Right lung (tissue), 5 donors: ENCODE measurements around the gene XRCC6. TPM values are rescaled to one million over a fixed set of nuclear protein-coding genes. Genes with fewer than 3 reads are reported as not detected.
"Not testable (repeated sequence)": the region's sequence is repeated elsewhere in the genome, so short reads cannot be mapped to it uniquely, and the experiment has no call there.

Experiments
- DNase-seq, 2 donors: peaks; one replicate each; pipeline ENCODE4 v3.0.0-alpha.2; 2013
- polyA plus RNA-seq, 5 donors: library from polyadenylated mRNA; unstranded; fragments of 120-200 nt; gene quantifications; one replicate each; pipeline versions ENCODE4 v1.2.1 to v1.2.3, GENCODE V29; 2013; ENCODE audit warnings: inconsistent platforms in 1 of 5, low replicate concordance in 1 of 5; ENCODE audit not compliant: insufficient read length in 5 of 5, insufficient read depth in 1 of 5

The XRCC6 gene
- polyA plus RNA-seq, 5 donors = 307 to 378 (median 331) TPM

- DNase-seq = no peak
Observed at GRCh38 chr22:41596776-41597634, 24.1 kb upstream of the XRCC6 start.

GRCh38 chr22:41597635-41597953 lies 23.5 kb upstream of the XRCC6 start:
- DNase-seq = no peak

- no peak for DNase-seq
Observed at GRCh38 chr22:41598081-41598480, 23.0 kb upstream of the XRCC6 start.

DNA sequence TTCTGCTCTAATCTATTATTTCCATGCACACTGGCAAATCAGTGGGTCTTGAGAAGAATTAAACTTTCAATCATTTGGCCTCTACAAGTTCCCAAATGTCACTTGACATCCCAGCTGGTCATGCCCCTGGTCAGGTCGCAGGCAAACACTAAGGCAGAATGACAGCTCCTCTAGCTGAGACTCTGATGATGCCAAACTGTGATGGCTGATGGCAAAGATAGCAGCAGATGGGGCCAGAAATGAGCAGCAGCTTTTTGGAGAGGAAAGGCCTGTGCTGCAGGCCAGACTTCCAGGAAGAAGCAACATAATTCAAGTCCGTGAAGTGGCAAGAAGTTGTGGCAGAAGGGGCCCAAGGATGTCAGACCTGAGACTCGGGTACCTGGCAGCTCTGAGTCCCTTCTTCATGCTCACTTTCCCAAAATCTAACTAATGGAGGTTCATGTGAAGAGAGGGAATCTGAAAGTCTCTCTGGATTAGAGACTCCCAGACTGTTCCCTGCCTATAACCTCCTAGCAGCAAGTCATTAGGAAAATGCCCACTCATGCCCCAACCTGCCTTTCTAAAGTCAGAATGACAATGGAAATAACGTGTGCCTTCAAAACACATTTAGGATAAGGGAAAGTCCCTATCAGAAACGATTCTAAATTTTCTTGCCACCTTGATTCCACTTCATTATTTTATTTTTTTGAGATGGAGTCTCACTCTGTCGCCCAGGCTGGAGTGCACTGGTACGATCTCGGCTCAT lies 22.0 kb upstream of the XRCC6 start:
- no peak for DNase-seq

DNA sequence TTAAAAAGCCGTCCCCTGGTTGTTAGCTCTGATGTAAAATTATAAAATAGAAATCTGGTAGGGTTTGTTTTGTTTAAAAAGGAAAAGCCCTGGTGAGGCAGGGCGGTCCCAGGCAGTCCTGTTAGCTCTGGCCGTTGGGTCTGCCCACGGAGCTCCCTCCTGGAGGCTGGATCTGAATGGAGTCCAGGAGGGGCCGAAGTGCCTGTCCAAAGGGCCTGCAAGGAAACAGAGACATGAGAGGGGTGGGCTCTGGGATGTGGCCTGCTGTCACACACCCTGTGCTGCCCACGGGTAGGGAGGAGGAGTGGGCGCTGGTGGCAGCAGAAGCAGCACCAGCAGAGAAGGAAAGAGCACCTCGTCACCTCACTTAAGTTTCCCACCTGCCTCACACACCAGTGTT lies 20.1 kb upstream of the XRCC6 start:
- DNase-seq = no peak

DNA sequence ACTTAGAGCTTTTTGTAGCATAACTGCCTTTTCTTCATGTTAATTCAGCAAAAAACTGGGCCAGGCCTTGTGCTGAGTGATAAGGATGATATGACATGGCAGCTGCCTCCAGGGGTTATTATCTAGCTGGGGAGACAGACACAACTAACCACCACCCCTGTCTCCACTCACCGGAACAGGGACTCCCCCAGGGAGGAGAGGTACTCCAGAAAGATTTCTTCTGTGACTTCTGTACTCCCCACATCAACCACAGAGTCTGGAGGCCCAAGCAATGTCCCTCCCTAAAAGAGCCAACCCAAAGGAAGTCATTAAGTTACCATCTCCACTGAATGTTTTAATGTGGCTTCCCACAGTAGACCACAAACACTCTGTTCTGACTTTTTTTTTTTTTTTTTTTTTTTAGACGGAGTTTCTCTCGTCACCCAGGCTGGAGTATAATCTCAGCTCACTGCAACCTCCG lies 17.2 kb upstream of the XRCC6 start:
- DNase-seq = no peak

DNA sequence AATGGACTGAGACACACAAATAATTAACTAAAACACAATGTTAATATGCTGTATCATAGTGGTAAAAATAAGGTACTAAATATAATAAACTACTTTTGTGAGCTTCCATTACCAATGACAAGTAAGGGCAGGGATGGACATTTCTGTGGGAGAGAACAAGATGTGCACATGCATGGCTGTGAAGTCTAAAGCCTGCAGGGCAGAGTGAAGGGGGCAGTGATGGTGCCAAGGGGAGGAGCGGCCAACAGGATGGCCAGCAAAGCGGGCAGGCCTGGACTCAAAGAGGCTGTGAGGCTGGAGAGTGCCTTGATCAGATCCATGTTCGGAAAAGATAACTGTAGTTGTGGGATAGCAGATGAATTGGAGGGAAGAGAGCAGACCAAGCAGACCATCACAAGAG lies 12.7 kb upstream of the XRCC6 start:
- no peak for DNase-seq

DNA sequence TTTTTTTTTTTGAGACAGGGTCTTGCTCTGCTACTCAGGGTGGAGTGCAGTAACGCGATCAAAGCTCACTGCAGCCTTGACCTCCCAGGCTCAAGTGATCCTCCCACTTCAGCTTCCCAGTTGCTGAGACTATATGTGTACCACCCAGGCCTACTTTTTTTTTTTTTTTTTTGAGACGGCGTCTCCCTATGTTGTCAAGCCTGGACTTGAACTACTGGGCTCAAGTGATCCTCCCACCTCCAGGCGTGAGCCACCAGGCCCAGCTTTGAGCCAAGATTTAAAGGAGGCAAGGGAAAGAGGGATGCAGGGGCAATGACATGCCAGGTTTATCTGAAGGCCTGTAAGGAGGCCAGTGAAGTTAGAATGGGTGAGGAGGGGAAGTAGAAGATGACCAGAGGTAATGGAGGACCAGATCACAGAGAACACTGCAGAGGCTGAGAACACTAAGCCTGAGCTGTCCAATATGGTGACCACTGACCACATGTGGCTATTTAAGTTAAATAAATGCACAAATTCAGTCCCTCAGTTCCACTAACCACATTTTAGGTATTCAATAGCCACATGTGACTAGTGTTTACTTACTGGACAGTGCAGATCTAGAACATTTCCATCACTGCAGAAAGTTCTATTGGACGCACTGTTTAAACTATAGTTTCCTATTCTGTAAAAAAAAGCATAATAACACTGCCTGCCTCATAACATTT lies 8.3 kb upstream of the XRCC6 start:
- DNase-seq = no peak

DNA sequence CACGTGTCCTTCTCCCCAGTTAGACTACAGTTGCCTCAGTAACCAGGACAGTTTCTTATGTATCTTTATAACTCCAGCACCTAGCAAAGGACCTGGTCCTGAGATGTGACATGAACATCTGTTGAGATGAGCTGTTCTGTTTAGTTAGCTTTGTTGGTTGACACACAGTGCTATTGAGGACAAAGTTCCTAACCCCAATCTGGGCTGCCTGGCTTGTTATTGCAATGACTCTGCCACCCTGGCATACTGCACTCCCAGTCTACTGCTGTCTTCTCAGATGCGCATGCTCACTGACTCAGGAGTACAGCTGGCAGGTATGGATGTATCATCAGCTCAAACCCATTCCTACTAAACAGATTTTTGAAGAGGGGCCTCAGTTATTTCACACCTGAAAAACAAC lies 7.6 kb upstream of the XRCC6 start:
- DNase-seq = no peak

DNA sequence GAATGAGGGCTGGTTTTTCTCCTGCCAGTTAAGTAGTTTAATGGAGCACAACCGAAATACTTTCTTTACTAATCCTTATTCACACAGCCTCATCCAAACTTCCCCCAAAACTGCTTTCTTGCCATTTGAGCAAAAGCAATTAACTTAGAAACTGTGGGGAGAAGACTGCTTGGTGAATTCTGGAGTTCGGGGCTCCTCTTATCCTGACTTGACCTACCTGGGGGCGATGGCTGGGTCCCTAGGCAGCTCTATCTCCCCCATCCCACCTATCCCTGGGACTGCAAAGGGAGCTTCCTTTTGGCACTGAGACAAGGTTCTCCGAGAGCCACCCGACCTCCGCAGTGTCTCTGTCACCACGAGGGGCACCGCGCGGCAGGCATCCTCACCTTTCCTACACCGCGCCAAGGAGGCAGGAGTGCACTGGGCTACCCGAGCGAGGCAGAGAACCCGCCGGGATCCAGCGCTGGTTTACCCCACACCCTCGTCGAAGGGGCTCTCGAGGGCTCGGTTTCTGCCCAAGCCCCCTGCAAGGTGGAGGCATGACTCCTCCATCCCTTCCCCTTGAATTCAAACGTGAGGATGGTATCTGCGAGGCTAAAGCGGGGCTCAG lies 1.0 kb upstream of the XRCC6 start:
- peak in 1 of 2 donors; percentile 15 for DNase-seq

DNA sequence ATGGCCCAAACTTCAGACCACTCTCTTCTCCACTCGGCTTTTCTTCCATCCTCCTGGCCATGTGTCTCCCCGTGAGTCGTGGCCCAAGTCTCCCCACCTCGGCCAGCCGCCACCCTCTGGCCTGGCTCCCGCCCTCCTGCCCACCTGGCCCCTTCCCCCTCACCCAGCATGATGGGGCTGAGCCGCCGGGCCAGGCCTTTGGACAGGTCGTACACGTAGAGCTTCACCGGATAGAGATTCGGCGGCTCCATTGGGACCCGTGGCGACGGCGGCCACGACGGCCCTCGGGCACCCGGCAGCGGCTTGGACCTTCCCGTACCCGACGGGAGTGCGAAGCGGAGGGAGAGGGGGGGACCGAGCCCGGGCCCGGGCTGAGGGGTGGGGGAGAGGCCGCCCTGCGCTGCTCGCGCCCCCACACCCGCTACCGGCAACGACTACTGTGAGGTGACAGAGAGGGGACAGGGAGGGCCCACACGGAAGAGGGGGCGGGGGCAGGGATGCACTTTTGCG lies 451 bp upstream of the XRCC6 start, which contains the start of gene DESI1:
TSS of gene DESI1 (minus strand) at position 455 of the 510 bp plus-strand sequence. CDS start at position 251, 204 bp downstream.
- DNase-seq = peak in 1 of 2 donors; percentile 43

DNA sequence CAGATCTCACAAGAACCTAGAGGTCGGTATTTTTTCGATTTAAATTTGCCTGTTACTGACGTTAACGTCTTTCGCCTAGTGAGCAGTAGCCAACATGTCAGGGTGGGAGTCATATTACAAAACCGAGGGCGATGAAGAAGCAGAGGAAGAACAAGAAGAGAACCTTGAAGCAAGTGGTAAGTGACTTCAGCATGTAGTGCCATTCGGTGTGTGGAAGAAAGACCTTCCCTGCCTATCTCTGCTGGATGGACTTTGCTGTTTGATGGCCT lies 750 bp downstream of the XRCC6 start:
- no peak for DNase-seq

DNA sequence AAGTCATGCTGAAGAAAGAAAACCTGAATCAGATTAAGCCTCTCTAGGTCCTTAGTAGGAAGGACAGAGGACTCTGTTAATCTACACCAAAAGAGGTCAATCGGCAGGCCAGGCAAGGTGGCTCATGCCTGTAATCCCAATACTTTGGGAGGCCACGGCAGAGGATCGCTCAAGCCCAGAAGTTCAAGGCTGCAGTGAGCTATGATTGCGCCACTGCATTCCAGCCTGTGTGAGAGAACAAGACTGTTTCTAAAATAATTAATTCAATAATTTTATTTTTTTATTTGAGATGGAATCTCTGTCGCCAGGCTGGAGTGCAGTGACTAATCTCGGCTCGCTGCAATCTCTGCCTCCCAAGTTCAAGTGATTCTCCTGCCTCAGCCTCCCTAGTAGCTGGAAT lies 4.5 kb downstream of the XRCC6 start:
- DNase-seq = no peak

DNA sequence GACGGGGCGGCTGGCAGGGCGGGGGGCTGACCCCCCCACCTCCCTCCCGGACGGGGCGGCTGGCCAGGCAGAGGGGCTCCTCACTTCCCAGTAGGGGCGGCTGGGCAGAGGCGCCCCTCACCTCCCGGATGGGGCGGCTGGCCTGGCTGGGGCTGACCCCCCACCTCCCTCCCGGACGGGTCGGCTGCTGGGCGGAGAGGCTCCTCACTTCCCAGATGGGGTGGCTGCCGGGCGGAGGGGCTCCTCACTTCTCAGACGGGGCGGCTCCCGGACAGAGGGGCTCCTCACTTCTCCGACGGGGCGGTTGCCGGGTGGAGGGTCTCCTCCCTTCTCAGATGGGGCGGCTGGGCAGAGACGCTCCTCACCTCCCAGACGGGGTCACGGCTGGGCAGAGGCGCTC lies 10.0 kb downstream of the XRCC6 start:
- DNase-seq = not testable (repeated sequence)

DNA sequence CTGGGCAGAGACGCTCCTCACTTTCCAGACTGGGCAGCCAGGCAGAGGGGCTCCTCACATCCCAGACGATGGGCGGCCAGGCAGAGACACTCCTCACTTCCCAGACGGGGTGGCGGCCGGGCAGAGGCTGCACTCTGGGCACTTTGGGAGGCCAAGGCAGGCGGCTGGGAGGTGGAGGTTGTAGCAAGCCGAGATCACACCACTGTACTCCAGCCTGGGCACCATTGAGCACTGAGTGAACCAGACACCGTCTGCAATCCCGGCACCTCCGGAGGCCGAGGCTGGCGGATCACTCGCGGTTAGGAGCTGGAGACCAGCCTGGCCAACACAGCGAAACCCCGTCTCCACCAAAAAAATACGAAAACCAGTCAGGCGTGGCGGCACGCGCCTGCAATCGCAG lies 10.5 kb downstream of the XRCC6 start:
- not testable (repeated sequence) for DNase-seq

DNA sequence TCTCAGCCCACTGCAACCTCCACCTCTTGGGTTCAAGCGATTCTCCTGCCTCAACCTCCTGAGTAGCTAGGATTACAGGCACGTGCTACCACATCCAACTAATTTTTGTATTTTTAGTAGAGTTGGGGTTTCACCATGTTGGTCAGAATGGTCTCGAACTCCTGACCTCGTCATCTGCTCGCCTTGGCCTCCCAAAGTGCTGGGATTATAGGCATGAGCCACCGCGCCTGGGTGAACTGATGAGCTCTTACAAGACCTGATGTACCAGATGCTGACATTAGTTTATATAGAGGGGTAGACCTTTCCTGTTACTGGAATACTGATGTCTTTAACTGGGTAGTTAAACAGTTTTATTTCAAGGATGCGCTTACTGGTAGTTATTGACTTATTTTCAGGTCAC lies 13.5 kb downstream of the XRCC6 start:
- DNase-seq = not testable (repeated sequence)

DNA sequence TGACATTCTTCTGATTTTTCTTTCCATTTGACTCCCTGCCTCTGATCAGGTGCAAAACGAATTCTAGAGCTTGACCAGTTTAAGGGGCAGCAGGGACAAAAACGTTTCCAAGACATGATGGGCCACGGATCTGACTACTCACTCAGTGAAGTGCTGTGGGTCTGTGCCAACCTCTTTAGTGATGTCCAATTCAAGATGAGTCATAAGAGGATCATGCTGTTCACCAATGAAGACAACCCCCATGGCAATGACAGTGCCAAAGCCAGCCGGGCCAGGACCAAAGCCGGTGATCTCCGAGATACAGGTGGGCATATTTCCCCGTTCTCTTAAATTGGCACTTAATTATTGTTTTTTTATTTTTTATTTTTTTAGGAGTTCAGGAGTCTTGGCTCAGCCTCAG lies 15.4 kb downstream of the XRCC6 start:
- no peak for DNase-seq

DNA sequence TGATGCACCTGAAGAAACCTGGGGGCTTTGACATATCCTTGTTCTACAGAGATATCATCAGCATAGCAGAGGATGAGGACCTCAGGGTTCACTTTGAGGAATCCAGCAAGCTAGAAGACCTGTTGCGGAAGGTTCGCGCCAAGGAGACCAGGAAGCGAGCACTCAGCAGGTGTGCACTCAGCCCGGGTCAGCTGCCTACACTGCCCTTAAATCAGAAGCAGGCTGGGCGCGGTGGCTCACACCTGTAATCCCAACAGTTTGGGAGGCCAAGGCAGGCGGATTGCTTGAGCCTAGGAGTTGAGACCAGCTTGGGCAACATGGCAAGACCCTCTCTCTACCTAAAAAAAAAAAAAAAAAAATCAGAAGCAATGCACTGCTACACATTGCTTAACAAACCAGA lies 16.5 kb downstream of the XRCC6 start:
- not testable (repeated sequence) for DNase-seq

- DNase-seq = no peak
Observed at GRCh38 chr22:41638124-41638523, 17.0 kb downstream of the XRCC6 start.

- DNase-seq = no peak
Observed at GRCh38 chr22:41638748-41639147, 17.7 kb downstream of the XRCC6 start.

DNA sequence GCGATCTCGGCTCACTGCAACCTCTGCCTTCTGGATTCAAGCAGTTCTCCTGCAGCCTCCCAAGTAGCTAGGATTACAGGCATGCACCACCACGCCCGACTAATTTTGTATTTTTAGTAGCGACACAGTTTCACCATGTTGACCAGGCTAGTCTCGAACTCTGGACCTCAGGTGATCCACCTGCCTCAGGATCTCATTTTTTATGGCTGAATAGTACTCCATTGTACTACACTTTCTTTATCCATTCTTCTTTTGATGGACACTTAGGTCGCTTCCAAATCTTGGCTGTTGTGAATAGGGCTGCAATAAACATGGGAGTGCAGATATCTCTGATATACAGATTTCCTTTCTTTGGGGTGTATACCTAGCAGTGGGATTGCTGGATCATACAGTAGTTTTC lies 20.8 kb downstream of the XRCC6 start:
- DNase-seq = no peak
